GM19035 (cell line): ENCODE measurements around the gene NGEF.
"Not testable (repeated sequence)": the region's sequence is repeated elsewhere in the genome, so short reads cannot be mapped to it uniquely, and the experiment has no call there.

Source experiments
- ATAC-seq: cut with Tn5 transposase; IDR thresholded peaks from one replicate; pipeline ENCODE4 v1.9.1; 2021; ENCODE audit not compliant: unreplicated experiment

The NGEF gene

DNA sequence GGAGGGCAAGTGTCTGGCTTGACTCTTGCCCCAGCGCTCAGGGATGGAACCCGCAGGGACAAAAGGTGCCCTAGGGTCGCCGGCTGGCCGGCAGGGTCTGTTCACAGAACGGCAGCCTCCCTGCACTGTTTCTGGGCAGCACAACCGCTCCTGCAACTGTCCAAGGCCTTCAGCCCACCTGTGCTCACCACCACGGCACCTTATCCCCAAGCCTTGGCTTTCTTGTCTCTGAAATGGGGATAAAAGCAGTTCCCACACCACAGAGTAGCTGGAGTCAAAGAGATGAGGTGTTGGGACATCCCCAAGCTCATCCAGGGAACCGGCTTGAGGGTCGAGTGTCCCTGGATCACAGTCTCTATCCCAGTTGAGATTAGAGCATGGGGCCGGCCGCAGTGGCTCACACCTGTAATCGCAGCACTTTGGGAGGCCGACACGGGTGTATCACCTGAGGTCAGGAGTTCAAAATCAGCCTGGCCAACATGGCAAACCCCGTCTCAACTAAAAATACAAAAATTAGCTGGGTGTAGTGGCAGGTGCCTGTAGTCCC lies 138.3 kb downstream of the NGEF start:
- no peak for ATAC-seq

DNA sequence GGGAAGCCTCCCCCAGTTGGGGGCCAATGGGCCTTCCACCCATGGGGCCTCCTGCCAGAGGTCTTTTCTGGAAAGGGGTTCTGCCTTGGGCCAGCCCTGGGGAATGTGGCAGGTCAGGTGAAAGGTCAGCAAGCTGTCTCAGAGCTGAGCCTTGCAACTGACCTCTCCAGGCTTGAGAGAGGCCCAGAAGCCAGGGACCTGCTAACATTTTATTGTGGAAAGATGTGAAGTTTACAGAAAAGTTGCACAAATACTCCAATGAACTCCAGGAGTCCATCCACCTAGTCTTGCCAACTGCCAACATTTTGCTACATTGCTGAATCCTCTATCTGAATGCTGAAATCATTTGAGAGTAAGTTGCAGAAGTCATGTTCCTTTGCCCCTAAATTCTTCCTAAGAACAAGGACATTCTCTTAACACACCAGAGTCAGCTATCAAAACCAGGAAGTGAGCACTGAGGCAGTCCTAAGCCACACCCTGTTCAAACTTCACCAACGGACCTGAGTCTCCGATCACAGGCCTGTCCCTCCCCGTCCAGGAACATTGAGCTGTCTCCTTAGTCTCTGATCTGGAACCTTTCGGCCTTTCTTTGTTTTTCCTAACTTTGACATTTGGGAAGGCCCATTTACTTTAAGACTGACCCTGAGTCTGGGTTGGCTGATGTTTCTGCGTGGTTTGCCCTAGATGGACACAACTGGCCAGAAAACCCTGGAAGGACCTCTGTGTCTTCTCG lies 139.0 kb downstream of the NGEF start:
- no peak for ATAC-seq

DNA sequence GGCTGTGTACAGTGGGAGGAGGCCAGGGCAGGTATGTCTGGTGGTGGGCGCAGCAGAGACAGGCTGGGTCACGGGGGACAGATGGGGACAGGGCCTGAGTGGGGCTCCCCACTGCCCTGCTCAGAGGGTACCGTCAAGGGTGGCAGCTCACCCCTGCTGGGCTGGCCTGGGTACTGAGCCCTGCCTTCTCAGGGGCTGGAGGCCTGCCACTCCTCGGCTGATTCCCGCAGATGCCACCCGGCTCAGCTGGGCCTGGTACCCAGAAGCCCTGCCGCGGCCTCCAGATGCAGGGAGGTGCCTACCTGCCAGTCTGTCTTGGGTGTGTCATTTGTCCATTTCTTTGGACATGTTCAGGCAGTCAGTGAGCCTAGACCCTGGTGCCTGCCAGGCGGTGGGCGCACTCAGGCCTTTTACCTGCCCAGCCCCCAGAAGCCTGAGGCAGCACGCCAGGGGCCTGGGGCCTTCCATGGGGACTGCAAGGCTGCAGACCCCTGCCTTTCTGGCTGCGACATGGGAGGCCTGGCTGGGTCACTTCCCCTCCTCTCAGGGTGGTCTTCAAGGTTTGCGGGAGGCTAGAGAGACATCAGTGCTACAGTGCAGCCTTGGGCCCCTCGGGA lies 139.7 kb downstream of the NGEF start:
- no peak for ATAC-seq

DNA sequence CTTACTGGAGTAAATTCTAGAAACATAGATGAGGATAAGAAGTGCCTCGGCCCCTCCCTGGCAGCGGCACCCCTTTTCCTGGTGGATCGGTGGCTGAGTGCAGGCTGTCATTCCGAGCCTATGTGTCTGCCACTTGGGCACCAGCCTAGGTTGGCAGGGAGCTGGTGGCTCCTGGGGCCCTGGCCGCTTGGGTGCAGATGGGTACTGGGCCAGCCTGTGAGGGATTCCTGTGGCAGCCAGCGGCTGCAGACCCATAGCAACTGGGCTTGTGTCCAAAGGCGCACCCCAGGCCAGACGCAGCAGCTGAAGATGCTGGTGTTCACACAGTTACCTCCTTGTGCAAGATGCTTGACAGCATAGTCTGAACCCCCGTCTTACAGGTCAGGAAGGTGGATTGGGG lies 140.2 kb downstream of the NGEF start:
- ATAC-seq, result no peak

DNA sequence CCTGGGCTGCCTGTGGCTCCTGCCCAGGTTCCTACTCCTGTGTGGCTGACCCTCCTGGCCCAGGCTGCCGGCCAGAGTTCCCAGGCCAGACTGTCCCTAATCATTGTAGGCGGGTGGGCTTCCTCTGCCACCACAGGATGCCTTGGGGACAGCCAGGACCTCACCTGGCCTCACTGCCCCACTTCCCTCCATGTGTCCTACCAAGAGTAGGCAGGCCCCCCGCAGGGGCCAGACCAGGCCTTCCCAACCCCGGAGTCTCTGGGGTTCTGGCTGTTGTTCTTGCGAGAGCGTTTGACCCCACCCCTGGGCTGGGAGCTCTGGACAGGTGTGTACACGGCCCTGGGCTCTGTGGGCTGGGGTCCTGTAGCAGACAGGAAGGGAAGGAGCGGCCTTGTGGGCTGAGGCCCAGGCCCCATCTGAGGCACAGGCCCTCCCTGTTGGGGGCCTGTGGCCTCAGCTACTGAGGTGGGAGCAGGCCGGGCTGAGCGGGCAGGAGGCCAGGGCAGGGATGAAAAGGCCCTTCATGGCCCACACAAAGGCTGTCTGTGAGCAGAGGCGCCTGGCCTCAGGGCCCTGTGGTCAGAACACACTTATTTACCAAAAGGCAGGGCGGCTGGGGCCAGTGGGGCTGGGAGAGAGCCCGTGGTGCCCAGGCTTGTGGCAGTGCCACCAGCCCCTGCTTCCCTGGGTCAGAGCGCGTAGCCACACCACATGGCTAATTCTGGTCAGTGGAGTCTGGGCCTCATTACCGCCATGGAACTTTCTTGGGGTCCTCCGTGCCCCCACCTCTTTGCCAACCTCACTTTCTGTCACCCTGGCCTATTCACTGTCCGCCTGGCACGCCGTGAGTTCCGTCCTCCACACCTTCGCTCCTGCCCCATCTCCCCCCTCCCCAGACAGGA lies 141.0 kb downstream of the NGEF start:
- ATAC-seq, result no peak

DNA sequence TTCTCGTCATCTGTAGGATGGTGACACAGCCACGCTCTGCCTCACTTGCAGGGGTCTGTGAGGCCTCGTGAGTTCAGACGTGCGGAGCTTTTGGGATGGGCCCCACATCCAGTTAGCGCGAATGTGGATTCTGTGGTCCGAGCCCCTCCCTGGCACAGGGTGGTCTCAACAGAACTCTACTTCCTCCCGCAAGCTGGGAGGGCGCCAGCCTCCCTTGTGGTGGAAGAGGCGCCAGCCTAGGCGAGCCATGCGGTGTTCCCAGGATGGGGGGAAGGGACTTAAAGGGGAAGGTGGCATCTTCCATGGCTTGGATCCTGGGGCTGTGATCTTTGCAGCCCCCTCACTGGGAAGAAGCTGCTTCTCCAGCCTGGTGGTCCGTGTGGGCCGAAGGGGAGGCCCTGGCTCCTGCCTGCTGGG lies 141.6 kb downstream of the NGEF start:
- ATAC-seq, result no peak

DNA sequence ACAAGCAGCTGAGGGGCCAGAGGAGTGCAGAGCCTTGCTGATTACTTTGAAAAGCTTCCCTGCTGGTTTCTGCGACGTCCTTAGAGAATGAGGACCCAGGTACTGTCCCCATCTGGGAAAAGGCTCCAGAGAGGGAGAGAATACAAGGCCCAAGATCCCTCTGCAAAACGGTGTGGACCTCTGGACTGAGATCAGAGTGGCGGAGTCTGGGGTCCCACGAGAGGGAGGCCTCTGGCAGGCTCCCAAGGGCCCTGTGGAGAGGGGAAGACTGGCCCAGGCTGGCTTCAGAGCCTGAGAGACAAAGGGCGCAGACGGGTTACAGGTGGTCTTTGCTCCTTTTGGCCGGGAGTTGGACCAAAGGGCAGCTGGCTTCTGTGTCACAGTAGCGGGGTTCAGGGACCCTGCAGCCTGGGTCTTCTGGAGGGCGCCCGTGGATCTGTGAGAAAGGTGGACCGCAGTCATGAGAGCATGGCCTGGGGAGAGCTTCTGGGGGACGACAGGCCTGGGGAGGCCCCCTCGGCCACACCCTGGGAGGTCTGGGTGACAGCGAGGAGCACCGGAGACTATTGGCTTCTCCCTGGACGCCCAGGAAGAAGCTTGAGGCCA lies 142.2 kb downstream of the NGEF start:
- no peak for ATAC-seq

DNA sequence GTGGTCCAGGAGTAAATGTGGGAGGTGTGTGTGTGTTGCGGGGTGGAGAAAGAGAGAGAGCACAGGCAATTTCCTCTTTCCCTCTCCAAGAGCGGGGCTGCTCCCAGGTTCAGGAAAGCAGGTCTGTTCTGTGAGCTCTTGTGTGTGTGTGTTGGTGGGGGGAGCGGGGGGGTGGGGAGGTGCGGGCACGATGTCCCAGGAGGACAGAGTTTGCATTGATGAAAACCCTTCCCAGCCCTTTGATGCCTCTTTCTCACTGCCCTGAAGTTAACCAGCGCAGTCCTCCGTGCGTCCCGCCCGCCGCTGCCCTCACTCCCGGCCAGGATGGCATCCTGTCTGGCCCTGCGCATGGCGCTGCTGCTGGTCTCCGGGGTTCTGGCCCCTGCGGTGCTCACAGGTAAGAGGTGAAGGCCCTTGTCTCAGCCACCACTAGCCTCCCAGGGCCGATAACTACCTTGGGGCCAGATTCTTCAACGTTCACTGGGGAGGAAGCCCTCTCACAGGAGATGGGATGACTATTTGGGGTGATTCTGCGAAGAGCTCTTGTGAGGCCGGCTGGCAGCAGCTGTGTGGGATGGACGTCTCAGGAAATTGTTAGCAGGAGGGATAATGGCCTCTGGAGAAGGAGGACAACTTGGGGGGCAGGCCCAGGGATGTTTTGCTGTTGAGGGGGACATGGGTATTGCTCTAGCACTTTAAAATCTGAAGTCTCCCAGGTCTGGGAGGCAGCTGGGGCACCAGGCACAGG lies 142.9 kb downstream of the NGEF start, which contains the start of gene SNORC:
SNORC (plus strand) TSS at position 247 of the 748 bp plus-strand sequence; CDS start at position 325, 78 bp downstream.
- no peak for ATAC-seq

DNA sequence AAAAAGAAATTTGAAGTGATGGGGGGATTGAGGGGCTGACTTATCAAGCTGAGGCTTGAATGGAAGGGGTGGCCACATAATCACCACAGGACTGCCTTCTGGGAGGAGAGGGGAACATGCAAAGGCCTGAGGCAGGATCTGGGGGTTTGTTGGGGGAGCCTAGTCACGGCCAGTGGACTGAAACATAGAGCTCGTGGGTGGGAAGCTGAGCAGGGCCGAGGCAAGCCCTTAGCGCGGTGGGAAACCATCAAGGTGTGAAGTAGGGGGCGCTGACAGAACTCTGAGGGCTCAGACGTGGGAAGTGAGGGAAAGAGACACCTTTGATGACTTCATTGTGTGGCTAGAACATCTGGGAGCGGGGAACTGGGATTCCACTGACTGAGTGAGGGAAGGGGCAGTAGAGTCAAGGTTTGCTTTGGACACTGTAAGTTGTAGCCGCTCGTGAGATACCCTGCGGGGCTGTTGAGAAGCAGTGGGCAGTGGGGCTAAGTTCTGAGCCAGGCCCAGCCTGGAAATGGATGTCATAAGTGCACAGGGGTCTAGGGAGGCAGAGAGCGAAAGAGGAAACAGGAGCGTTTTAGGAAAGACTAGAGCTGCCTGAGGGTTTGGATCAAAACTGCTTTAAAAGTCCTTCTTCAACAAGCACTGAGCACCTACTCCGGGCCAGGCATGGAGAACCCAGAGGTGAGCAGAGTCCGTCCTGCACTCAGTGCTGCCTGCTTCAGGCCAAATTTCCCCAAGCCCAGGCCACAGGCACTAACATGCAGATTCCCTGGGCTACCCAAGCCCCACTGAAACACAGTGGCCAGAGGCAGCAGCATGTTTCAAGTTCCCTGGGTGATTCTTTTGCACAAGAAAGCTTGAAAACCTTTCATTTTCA lies 143.7 kb downstream of the NGEF start:
- no peak for ATAC-seq

DNA sequence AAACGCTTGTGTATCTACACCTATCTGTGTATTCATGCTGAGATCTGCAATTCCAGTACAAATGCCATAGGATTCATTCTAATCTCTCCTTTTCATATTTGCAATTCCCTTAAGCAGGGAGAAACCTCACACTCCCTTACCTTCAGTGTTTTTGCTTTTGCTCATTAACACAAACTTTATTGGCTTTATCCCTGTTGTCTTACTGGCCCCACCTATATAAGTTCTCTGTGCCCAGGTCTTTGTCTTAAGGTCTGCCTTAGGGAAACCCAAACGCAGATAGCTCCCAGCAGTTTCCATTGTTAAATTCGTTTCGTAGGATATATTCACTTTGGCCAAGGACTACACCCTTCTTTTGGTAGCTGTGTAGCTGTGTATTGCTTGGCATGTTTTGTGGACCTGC lies 147.0 kb downstream of the NGEF start:
- ATAC-seq, result no peak

DNA sequence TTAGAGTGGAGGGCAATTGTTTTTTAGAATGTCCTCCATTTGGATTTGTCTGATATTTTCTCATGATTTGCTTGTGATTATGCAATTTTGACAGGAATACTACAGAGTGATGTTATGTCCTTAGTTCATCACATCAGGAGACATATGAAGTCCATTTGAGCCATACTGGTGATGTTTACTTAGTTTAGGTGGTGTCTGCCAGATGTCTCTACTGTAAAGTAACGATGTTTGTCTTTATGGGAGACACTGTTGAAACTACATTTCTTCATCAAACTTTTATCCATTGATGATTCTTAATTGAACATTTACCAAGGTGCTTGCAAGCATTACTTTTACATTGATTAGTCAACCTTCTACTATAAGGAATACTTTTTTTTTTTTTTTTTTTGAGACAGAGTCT lies 147.9 kb downstream of the NGEF start:
- ATAC-seq, result no peak

DNA sequence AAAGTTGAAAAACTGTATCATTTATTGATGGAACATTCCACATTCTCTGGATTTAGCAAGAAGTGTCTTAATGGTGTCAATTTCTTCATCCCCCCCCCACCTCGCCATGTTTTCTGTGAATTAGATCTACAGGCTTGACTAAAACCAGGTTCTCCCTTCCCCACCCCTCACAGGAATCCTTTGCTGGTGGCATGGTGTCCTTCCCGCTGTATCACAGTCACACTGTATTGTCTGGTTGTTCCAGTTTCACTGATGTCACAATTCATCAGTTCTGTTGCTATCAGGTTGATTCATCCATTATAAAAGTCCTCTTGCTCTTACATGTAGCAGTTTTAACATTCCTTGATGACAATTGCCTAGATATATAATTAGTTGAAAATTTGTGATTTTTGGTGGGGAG lies 149.1 kb downstream of the NGEF start:
- ATAC-seq, result no peak

DNA sequence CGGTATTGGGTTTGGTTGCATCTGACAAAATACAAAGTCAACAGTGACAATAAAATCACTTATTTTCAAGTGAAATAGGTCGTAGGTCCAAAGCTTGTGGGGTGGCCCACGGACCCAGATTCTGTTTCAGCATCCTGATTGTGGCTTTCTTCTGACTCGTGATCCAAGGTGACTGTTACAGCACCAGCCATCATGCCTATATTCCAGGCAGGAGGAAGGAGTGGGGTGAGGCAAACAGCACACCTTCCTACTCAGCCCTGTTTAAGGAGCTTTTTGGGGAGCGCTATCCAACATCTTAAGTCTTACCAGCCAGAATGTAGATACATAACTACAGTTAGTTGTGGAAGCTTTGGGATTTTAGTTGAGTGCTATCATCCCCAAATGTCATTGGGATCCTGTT lies 151.7 kb downstream of the NGEF start:
- no peak for ATAC-seq

DNA sequence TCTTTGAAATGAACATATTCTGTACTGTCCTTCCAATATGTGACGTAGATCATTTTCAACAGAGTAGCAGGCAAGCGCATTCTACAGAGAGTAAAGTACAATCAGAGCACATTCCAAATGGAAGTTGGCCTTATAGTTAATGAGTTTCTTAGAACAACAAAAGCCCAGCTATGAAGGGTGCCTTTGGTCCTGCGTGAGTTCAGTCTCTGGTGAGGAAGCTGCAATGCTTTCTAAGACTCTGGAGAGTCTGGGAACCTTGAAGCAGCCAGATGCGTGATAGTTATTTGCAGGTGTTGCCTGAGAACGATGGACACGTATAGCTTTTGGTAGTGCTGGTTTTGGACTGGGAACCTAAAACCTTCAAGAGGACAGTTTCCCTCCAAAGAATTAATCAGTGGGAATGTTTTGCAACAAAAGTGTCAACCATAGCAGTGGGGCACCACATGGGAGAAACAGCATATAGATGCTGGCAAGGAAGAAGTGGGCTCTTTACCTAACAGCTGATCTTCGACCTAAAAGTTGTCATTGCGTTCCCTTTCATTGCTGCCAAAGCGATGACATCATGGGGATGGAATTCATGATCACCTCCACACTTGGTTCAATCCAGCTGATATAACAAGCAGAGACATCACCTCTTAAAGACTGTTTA lies 152.3 kb downstream of the NGEF start:
- ATAC-seq, result no peak

DNA sequence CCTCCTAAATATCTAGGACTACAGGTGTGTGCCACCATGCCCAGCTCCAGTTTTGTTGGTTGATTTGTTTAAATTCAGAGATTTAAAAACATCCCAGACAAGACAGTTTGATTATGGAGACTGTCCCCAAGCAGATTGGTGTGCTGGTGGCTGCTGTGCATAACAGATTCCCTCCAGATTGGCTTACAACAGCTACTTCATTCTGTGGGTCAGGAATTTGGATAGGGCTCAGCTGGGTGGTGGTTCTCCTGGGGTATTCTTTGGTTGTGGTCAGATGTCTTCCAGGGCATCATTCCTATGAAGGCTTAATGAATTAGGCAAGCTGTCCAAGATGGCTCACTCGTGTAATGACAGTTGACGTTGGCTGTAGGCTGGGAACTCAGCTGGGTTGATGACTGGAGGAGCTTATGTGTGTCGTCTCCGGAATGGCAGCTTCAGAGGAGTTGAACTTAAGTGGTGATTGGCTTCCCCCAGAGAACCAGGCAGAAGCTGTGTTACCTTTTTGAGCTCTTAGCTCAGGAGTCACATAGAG lies 153.6 kb downstream of the NGEF start:
- no peak for ATAC-seq

DNA sequence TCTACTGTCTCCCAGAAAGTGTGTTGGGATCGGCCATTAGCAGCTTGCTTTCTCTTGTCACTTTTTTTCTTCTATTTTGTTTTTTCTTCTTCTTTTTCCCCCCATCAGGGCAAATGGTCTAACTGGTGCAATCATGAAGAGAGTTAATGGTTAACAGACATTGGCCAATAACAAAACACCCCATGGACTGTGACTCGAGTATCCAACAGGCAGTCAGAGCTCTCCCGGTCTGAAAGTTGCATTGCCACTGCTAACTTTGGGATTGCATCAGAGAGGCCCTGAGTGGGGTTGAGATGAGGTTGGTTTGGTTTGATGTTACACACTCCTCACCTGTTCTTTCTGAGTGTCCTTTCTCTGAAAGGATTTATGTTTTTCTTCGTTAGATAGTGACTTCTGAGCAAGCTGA lies 155.9 kb downstream of the NGEF start:
- ATAC-seq, result no peak

DNA sequence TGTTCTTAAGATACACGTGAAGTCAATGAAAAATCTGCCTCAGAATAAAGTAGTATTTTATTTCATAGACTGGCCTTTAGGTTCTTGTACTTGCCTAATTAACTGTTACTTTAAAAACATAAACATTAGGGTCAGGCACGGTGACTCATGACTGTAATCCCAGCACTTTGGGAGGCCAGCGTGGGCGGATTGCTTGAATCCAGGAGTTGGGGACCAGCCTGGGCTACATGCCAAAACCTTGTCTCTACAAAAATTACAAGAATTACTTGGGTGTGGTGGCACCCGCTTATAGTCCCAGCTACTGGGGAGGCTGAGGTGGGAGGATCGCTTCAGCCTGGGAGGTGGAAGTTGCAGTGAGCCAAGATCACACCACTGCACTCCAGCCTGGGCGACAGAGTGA lies 159.0 kb downstream of the NGEF start:
- ATAC-seq, result no peak

DNA sequence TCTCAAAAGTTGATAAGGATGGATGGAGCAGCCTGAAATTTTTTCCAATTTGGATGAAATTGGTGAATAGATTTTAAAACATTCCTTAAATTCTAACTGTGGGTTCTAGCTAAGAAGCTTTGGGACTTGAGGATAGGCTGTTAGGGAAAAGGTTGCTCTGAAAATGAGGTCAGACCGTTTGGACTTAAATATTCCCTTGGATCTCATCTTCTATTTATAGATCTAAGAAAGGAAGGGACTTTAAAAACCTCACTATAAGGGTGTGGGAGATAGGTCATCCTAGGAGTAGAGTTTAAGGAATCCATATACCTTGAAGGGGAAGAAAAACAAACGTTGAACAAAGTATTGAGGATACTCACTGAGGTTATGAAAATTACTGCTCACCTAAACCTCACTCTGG lies 160.4 kb downstream of the NGEF start:
- ATAC-seq, result no peak

DNA sequence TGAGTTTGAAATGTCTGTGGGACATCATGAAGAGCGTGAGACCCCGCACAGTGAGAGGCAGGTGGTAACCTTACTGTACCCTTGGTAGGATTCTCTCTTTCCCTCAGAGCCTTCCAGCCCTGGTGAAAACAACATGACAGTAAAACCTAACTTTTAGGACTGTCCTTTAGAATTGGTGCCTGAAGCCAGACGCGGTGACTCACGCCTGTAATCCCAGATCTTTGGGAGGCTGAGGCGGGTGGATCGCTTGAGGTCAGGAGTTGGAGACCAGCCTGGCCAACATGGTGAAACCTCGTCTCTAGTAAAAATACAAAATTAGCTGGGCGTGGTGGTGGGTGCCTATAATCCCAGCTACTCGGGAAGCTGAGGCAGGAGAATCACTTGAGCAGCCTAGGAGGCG lies 161.0 kb downstream of the NGEF start:
- not testable (repeated sequence) for ATAC-seq
